Measurements from ENCODE around the gene ZNF750. TPM values are rescaled to one million over a fixed set of nuclear protein-coding genes. Genes with fewer than 3 reads are reported as not detected.

Gene ZNF750
- total and polyA plus RNA-seq, 2 of the 13 experiments (the other 11 are each of a cell fraction or from before 2014, with no cell fraction given): not detected

- TF ChIP-seq, protein P1, sequence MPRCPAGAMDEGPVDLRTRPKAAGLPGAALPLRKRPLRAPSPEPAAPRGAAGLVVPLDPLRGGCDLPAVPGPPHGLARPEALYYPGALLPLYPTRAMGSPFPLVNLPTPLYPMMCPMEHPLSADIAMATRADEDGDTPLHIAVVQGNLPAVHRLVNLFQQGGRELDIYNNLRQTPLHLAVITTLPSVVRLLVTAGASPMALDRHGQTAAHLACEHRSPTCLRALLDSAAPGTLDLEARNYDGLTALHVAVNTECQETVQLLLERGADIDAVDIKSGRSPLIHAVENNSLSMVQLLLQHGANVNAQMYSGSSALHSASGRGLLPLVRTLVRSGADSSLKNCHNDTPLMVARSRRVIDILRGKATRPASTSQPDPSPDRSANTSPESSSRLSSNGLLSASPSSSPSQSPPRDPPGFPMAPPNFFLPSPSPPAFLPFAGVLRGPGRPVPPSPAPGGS (CRISPR knock-in tag; IDR thresholded peaks at IDR 0.05): no peak
- TF ChIP-seq ZNF350 (CRISPR knock-in tag; IDR thresholded peaks at IDR 0.05; ENCODE audit: borderline replicate concordance, low read depth) (peak; percentile 77), ZNF660 (CRISPR knock-in tag; IDR thresholded peaks at IDR 0.05; ENCODE audit: borderline replicate concordance, low read depth) (no peak), ZNF724P (CRISPR knock-in tag; IDR thresholded peaks at IDR 0.05; ENCODE audit: borderline replicate concordance) (0 out of 2 replicates have a peak, but pooled peaks have one; percentile 79), ZNF33B (CRISPR knock-in tag; IDR thresholded peaks at IDR 0.05) (no peak), ZNF326 (CRISPR knock-in tag; IDR thresholded peaks at IDR 0.05; ENCODE audit: borderline replicate concordance) (0 out of 2 replicates have a peak, but pooled peaks have one; percentile 29), ZNF260 (CRISPR knock-in tag; IDR thresholded peaks at IDR 0.05; ENCODE audit: borderline replicate concordance, low read depth) (no peak), CC2D1A (CRISPR knock-in tag; IDR thresholded peaks at IDR 0.05) (no peak), PBX2 (CRISPR knock-in tag; IDR thresholded peaks at IDR 0.05) (peak; percentile 57), FOXK1 (CRISPR knock-in tag; IDR thresholded peaks at IDR 0.05; ENCODE audit: borderline replicate concordance, low read depth) (peak; percentile 85; the same call in 1 of the 2 replicates), ZFP1 (CRISPR knock-in tag; IDR thresholded peaks at IDR 0.05) (peak; percentile 78; the same call in 1 of the 2 replicates), ZFP62 (CRISPR knock-in tag; IDR thresholded peaks at IDR 0.05) (no peak), ZNF121 (CRISPR knock-in tag; IDR thresholded peaks at IDR 0.05) (no peak), ZSCAN21 (CRISPR knock-in tag; IDR thresholded peaks at IDR 0.05; ENCODE audit: borderline replicate concordance) (peak; percentile 70; the same call in 1 of the 2 replicates), MIXL1 (CRISPR knock-in tag; IDR thresholded peaks at IDR 0.05) (peak; percentile 80), SMAD3 (CRISPR knock-in tag; IDR thresholded peaks at IDR 0.05) (peak; percentile 84), ZNF773 (CRISPR knock-in tag; IDR thresholded peaks at IDR 0.05; ENCODE audit: borderline replicate concordance) (no peak), ZNF619 (CRISPR knock-in tag; IDR thresholded peaks at IDR 0.05) (no peak), ZNF292 (CRISPR knock-in tag; IDR thresholded peaks at IDR 0.05; ENCODE audit: borderline replicate concordance, low read depth) (peak; percentile 39; the same call in 1 of the 2 replicates), JUNB (CRISPR knock-in tag; IDR thresholded peaks at IDR 0.05; ENCODE audit: borderline replicate concordance) (no peak), ZBED4 (CRISPR knock-in tag; IDR thresholded peaks at IDR 0.05; ENCODE audit: borderline replicate concordance) (peak; percentile 70; the same call in 1 of the 2 replicates), CREB1 (IDR thresholded peaks at IDR 0.05) (0 out of 2 replicates have a peak, but pooled peaks have one; percentile 15), CREB1 (CRISPR knock-in tag; IDR thresholded peaks at IDR 0.05) (peak; percentile 53; the same call in 1 of the 2 replicates), ZNF556 (CRISPR knock-in tag; IDR thresholded peaks at IDR 0.05; ENCODE audit: borderline replicate concordance) (peak; percentile 42; the same call in 1 of the 2 replicates)
Observed at GRCh38 chr17:82838386-82839063, 1.3 kb downstream of the ZNF750 start (continued).
